Gastrocnemius medialis (tissue), 4 donors: ENCODE results near the gene LHFPL5.

Experiments
- CTCF ChIP-seq, 5 experiments: fragments of 450-650 bp in 3 of 5; fragments of 200-600 bp in 2 of 5; sonication (generic) in 2 of 5; IDR thresholded peaks in 4 of 5; conservative IDR thresholded peaks in 1 of 5; 1 replicate in 4 of 5; 2 replicates in 1 of 5; pipeline ENCODE4 v1.5.1; 2016 to 2019; ENCODE audit warnings: antibody characterized with exemption in 5 of 5, mild to moderate bottlenecking in 3 of 5, moderate library complexity in 3 of 5
- POLR2A ChIP-seq, 2 donors: fragments of 450-650 bp; IDR thresholded peaks; one replicate each; pipeline ENCODE4 v1.6.1; 2017; ENCODE audit warnings: antibody characterized with exemption in 2 of 2, mild to moderate bottlenecking in 2 of 2, moderate library complexity in 2 of 2

- no peak for TF ChIP-seq POLR2A (IDR thresholded peaks at IDR 0.05)
- TF ChIP-seq CTCF (IDR thresholded peaks at IDR 0.05 in 4 of 5, conservative IDR thresholded peaks at IDR 0.05 in 1 of 5), result no peak
Observed at GRCh38 chr6:35788423-35788982, 16.6 kb upstream of the LHFPL5 start.
